Liver (tissue), 3 donors: ENCODE measurements around the gene TIMD4.

Experiments
- CTCF ChIP-seq: fragments of 150-350 bp; IDR thresholded peaks from 2 replicates; pipeline ENCODE4 v1.5.1; 2017; ENCODE audit warnings: improper control_type of control experiment, low read depth, low read length; ENCODE audit not compliant: missing input control
- EGR1 ChIP-seq, 2 donors: IDR thresholded peaks; 2 replicates each; pipeline ENCODE4 v1.6.1; 2016 to 2018; ENCODE audit warnings: antibody characterized with exemption in 2 of 2, low read depth in 2 of 2
- JUND ChIP-seq, 2 donors: IDR thresholded peaks; 2 replicates each; pipeline ENCODE4 v1.6.1; 2016; ENCODE audit warnings: antibody characterized with exemption in 2 of 2
- MAX ChIP-seq: IDR thresholded peaks from 2 replicates; pipeline ENCODE4 v1.6.1; 2016; ENCODE audit warnings: antibody characterized with exemption
- SP1 ChIP-seq: IDR thresholded peaks from 2 replicates; pipeline ENCODE4 v1.6.1; 2018; ENCODE audit warnings: antibody characterized with exemption, mild to moderate bottlenecking
- TAF1 ChIP-seq: conservative IDR thresholded peaks from 2 replicates; pipeline ENCODE4 v1.6.1; 2016; ENCODE audit warnings: antibody characterized with exemption, mild to moderate bottlenecking
- YY1 ChIP-seq: IDR thresholded peaks from 2 replicates; pipeline ENCODE4 v1.6.1; 2016; ENCODE audit warnings: antibody characterized with exemption, mild to moderate bottlenecking
- donor health status: healthy.
- donor health status: healthy.

- no peak for TF ChIP-seq MAX
- no peak for TF ChIP-seq SP1
- no peak for TF ChIP-seq CTCF
- no peak for TF ChIP-seq YY1
- TF ChIP-seq TAF1: no peak
- no peak for TF ChIP-seq JUND (IDR thresholded peaks at IDR 0.05)
- TF ChIP-seq EGR1 (IDR thresholded peaks at IDR 0.05; ENCODE audit: low read depth in 2 of 2): no peak
Observed at GRCh38 chr5:156956321-156956720, 6.7 kb downstream of the TIMD4 start.
